Common myeloid progenitor, CD34-positive (primary cell): ENCODE data around the gene SEC14L6.

ENCODE experiments used
- CTCF ChIA-PET: fragments of 350-600 bp; sonication (Branson Sonifier 250); formaldehyde crosslinking; loops from one replicate; lab custom pipeline; 2021; ENCODE audit warnings: antibody characterized with exemption; lab: Charles Lee
- POLR2A ChIA-PET: fragments of 350-600 bp; sonication (Branson Sonifier 250); formaldehyde crosslinking; loops from one replicate; lab custom pipeline; 2021; ENCODE audit warnings: antibody characterized with exemption; lab: Charles Lee
- DNase-seq, 3 donors: peaks; one replicate each; pipeline versions ENCODE4 v3.0.0 to v3.0.0-alpha.2; 2013
- H3K27ac ChIP-seq, 2 experiments: 1 replicate in 1 of 2; 2 replicates in 1 of 2; pipeline ENCODE4 v1.7.0; 2013; ENCODE audit warnings: inconsistent platforms in 2 of 2, low read length in 2 of 2, mild to moderate bottlenecking in 2 of 2, low read depth in 1 of 2, moderate library complexity in 1 of 2; ENCODE audit not compliant: severe bottlenecking in 2 of 2, insufficient read depth in 1 of 2, poor library complexity in 1 of 2
- H3K27me3 ChIP-seq, 5 experiments: replicated peaks in 2 of 5; 1 replicate in 3 of 5; 2 replicates in 2 of 5; pipeline versions ENCODE4 v1.6.1 to v1.7.0; 2013; ENCODE audit warnings: low read length in 4 of 5, mild to moderate bottlenecking in 2 of 5, moderate library complexity in 2 of 5, inconsistent platforms in 1 of 5; ENCODE audit not compliant: insufficient read depth in 5 of 5, control insufficient read depth in 4 of 5
- H3K36me3 ChIP-seq, 4 experiments: 1 replicate in 2 of 4; 2 replicates in 2 of 4; pipeline versions ENCODE4 v1.6.1 to v1.7.0; 2013; ENCODE audit warnings: low read length in 3 of 4, control low read depth in 1 of 4, mild to moderate bottlenecking in 1 of 4; ENCODE audit not compliant: control insufficient read depth in 4 of 4, insufficient read depth in 4 of 4
- H3K4me1 ChIP-seq, 4 experiments: 1 replicate in 3 of 4; 2 replicates in 1 of 4; pipeline versions ENCODE4 v1.6.1 to v1.7.1; 2013; ENCODE audit warnings: low read length in 3 of 4, mild to moderate bottlenecking in 3 of 4, control low read depth in 1 of 4, inconsistent platforms in 1 of 4, moderate library complexity in 1 of 4; ENCODE audit not compliant: control insufficient read depth in 4 of 4, insufficient read depth in 4 of 4; ENCODE audit errors: control extremely low read depth in 1 of 4
- H3K4me3 ChIP-seq, 7 experiments: 1 replicate in 4 of 7; 2 replicates in 3 of 7; pipeline versions ENCODE4 v1.5.1 to v1.7.0; 2013; ENCODE audit warnings: mild to moderate bottlenecking in 7 of 7, low read length in 6 of 7, moderate library complexity in 6 of 7, inconsistent platforms in 2 of 7, low read depth in 2 of 7, control low read depth in 1 of 7; ENCODE audit not compliant: insufficient read depth in 4 of 7, control insufficient read depth in 1 of 7; ENCODE audit errors: extremely low read depth in 1 of 7
- H3K9me3 ChIP-seq, 5 experiments: 1 replicate in 4 of 5; 2 replicates in 1 of 5; pipeline versions ENCODE4 v1.6.1 to v1.7.1; 2013; ENCODE audit warnings: low read length in 4 of 5, mild to moderate bottlenecking in 2 of 5, inconsistent platforms in 1 of 5, low read depth in 1 of 5, moderate library complexity in 1 of 5; ENCODE audit not compliant: control insufficient read depth in 4 of 5, insufficient read depth in 2 of 5; ENCODE audit errors: control extremely low read depth in 1 of 5
- WGBS: methylation state at CpG from one replicate; pipeline ENCODE4 v1.1.5; 2013; ENCODE audit not compliant: insufficient coverage; 5-methylcytosine and 5-hydroxymethylcytosine counted together

Gene SEC14L6

GRCh38 chr22:30584441-30584840 lies 37.9 kb upstream of the SEC14L6 start:
- WGBS, result 97% methylated on average over 15 of the region's 15 CpGs
- H3K4me3 ChIP-seq, result no peak overlapping the region
- peaks cover 30 to 99% (median 86%) of the 10 kb centered on the region in 4 experiments for H3K36me3 ChIP-seq
- no peaks in the 10 kb centered on the region for H3K27me3 ChIP-seq
- DNase-seq, result no peak
- ChIA-PET CTCF (no interaction called here), POLR2A (no interaction called here)
- no peaks in the 10 kb centered on the region for H3K4me1 ChIP-seq
- no peak overlapping the region for H3K27ac ChIP-seq
- H3K9me3 ChIP-seq, result no peaks in the 10 kb centered on the region

GRCh38 chr22:30582788-30583545 lies 36.4 kb upstream of the SEC14L6 start:
- Histone ChIP-seq H3K4me1 (no peaks in the 10 kb centered on the region), H3K27me3 (no peaks in the 10 kb centered on the region), H3K27ac (no peak overlapping the region), H3K36me3 (peaks cover 34 to 99% (median 86%) of the 10 kb centered on the region in 4 experiments), H3K9me3 (no peaks in the 10 kb centered on the region), H3K4me3 (no peak overlapping the region)
- WGBS, result 92% methylated on average over 11 of the region's 13 CpGs
- DNase-seq, result no peak
- ChIA-PET POLR2A (no interaction called here), CTCF (interaction anchor here (1.2 kb wide), 1 partner anchor 12 kb away, joined by 3 read pairs; no protein-coding TSS in a partner anchor)

- H3K27me3 ChIP-seq, result no peaks in the 10 kb centered on the region
- CTCF ChIA-PET, result interaction anchor here (1.2 kb wide), 1 partner anchor 11 kb away, joined by 3 read pairs; no protein-coding TSS in a partner anchor
- H3K4me3 ChIP-seq, result no peak overlapping the region
- no peak for DNase-seq
- no peak overlapping the region for H3K27ac ChIP-seq
- peaks cover 27 to 99% (median 83%) of the 10 kb centered on the region in 4 experiments for H3K36me3 ChIP-seq
- no peaks in the 10 kb centered on the region for H3K9me3 ChIP-seq
- POLR2A ChIA-PET, result no interaction called here
- H3K4me1 ChIP-seq, result no peaks in the 10 kb centered on the region
- WGBS, result 95% methylated on average over 6 of the region's 6 CpGs
These were observed 35.5 kb upstream of the SEC14L6 start for GRCh38 chr22:30582051-30582450.

GRCh38 chr22:30580896-30581295 lies 34.4 kb upstream of the SEC14L6 start:
- CTCF ChIA-PET, result no interaction called here
- Histone ChIP-seq H3K4me3 (no peak overlapping the region), H3K4me1 (peaks cover 0 to 2% (median 0%) of the 10 kb centered on the region in 4 experiments), H3K27me3 (no peaks in the 10 kb centered on the region), H3K27ac (no peak overlapping the region), H3K9me3 (no peaks in the 10 kb centered on the region), H3K36me3 (peaks cover 24 to 99% (median 81%) of the 10 kb centered on the region in 4 experiments)
- POLR2A ChIA-PET, result no interaction called here
- DNase-seq, result no peak
- 83% methylated on average over 1 of the region's 6 CpGs for WGBS

- Histone ChIP-seq H3K4me3 (no peak overlapping the region), H3K9me3 (no peaks in the 10 kb centered on the region), H3K4me1 (peaks cover 0 to 4% (median 2%) of the 10 kb centered on the region in 4 experiments), H3K36me3 (peaks cover 23 to 85% (median 68%) of the 10 kb centered on the region in 4 experiments), H3K27ac (no peak overlapping the region), H3K27me3 (peaks cover 0 to 20% (median 10%) of the 10 kb centered on the region in 5 experiments)
- WGBS, result 99% methylated on average over 12 of the region's 12 CpGs
- POLR2A ChIA-PET, result no interaction called here
- CTCF ChIA-PET, result interaction anchor here (1.5 kb wide), 1 partner anchor 56 kb away, joined by 4 read pairs; no protein-coding TSS in a partner anchor
- DNase-seq, result no peak
These were observed 31.9 kb upstream of the SEC14L6 start for GRCh38 chr22:30578481-30578880.

- H3K4me3 ChIP-seq, result no peak overlapping the region
- peaks cover 0 to 4% (median 2%) of the 10 kb centered on the region in 4 experiments for H3K4me1 ChIP-seq
- POLR2A ChIA-PET, result no interaction called here
- 72% methylated on average over 14 of the region's 15 CpGs for WGBS
- CTCF ChIA-PET, result no interaction called here
- H3K36me3 ChIP-seq, result peaks cover 18 to 59% (median 45%) of the 10 kb centered on the region in 4 experiments
- no peak overlapping the region for H3K27ac ChIP-seq
- peak in 2 of 3 donors; percentile 10 to 11 for DNase-seq
- H3K9me3 ChIP-seq, result no peaks in the 10 kb centered on the region
- H3K27me3 ChIP-seq, result peaks cover 0 to 34% (median 19%) of the 10 kb centered on the region in 5 experiments
These were observed 29.3 kb upstream of the SEC14L6 start for GRCh38 chr22:30575859-30576258.

GRCh38 chr22:30574997-30575671 lies 28.6 kb upstream of the SEC14L6 start:
- ChIA-PET CTCF (no interaction called here), POLR2A (no interaction called here)
- WGBS, result 88% methylated on average over 10 of the region's 12 CpGs
- no peak overlapping the region for H3K27ac ChIP-seq
- H3K9me3 ChIP-seq, result no peaks in the 10 kb centered on the region
- H3K4me1 ChIP-seq, result peaks cover 0 to 4% (median 2%) of the 10 kb centered on the region in 4 experiments
- H3K4me3 ChIP-seq, result no peak overlapping the region
- peaks cover 0 to 34% (median 19%) of the 10 kb centered on the region in 5 experiments for H3K27me3 ChIP-seq
- H3K36me3 ChIP-seq, result peaks cover 14 to 52% (median 37%) of the 10 kb centered on the region in 4 experiments
- DNase-seq, result no peak
